Stimulated activated naive CD8-positive, alpha-beta T cell treated with anti-CD3 and anti-CD28 coated beads, Interleukin-15, Interleukin-2, amounts not matched to agents 100 ng/mL and 50 ng/mL, for 24 hours (primary cell): ENCODE data around the gene ARHGAP24.
"Not testable (repeated sequence)": the region's sequence is repeated elsewhere in the genome, so short reads cannot be mapped to it uniquely, and the experiment has no call there.

Experiments used
- H3K27ac Mint-ChIP-seq: one replicate; pipeline ENCODE4 v1.8.0; 2021; ENCODE audit warnings: mild to moderate bottlenecking, mixed read lengths
- H3K27me3 Mint-ChIP-seq: one replicate; pipeline ENCODE4 v1.8.0; 2021; ENCODE audit warnings: mixed read lengths
- H3K36me3 Mint-ChIP-seq: one replicate; pipeline ENCODE4 v1.8.0; 2021; ENCODE audit warnings: low read depth, mixed read lengths
- H3K4me1 Mint-ChIP-seq: one replicate; pipeline ENCODE4 v1.8.0; 2021; ENCODE audit warnings: low read depth, mixed read lengths
- H3K4me3 Mint-ChIP-seq: one replicate; pipeline ENCODE4 v1.8.0; 2021; ENCODE audit warnings: mild to moderate bottlenecking, mixed read lengths
- H3K9me3 Mint-ChIP-seq: one replicate; pipeline ENCODE4 v1.8.0; 2021; ENCODE audit warnings: mixed read lengths

Gene ARHGAP24

DNA sequence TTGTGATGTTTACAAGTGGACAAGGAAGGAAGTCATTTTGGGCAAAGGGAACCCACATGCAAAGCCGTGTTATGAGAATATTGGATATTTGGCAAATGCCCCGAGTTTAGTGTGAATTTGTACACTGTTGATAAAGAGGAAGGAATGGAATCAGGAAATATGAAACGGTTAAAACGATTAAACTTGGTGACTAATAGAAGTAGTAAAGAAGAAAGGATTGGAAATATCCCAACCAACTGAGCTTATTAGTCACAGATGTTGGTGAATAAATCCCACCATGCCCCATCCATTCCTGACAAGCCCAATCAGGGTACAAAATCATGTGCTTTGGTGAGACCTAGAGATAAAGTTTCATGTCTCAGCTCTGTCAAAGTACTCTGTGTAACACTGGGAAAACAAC is 22.0 kb downstream of the ARHGAP24 start:
- Mint-ChIP-seq H3K27me3 (no peaks in the 10 kb centered on the region), H3K4me3 (no peak overlapping the region), H3K27ac (no peak overlapping the region), H3K36me3 (no peaks in the 10 kb centered on the region), H3K4me1 (no peaks in the 10 kb centered on the region), H3K9me3 (peaks cover 14% of the 10 kb centered on the region)

DNA sequence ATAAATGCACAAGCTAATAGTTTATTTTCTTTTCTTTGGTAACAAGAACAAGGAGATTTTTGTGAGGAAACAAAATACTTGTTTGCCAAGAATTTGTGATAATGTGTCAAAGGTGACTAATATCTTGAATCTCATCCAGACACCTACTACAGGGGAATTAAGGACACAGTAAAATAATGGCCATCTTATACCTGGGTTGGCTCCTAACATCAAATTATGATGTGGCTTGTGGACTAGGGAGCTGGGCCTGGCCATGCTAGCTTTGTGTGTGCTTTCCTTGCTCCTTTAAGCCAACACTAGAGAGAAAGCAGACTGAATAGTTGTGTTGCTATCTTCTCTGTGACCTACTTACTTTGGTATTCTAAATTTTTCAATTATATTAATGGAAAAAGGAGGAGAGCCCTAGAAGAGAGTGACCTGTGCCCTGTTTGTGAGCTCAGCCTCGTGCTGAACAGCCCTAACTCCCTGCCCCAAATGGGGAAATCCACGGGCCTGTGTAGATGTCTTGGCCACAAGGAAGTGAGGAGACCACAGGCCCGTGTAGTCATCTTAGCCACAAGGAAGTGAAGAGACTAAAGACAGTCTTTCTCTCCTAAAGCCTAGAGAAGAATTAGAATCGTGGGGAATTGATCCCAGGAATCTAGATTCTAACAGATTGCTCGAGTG is 23.3 kb downstream of the ARHGAP24 start:
- H3K27ac Mint-ChIP-seq, result no peak overlapping the region
- H3K36me3 Mint-ChIP-seq, result no peaks in the 10 kb centered on the region
- no peaks in the 10 kb centered on the region for H3K4me1 Mint-ChIP-seq
- H3K4me3 Mint-ChIP-seq, result no peak overlapping the region
- peaks cover 14% of the 10 kb centered on the region for H3K9me3 Mint-ChIP-seq
- no peaks in the 10 kb centered on the region for H3K27me3 Mint-ChIP-seq

DNA sequence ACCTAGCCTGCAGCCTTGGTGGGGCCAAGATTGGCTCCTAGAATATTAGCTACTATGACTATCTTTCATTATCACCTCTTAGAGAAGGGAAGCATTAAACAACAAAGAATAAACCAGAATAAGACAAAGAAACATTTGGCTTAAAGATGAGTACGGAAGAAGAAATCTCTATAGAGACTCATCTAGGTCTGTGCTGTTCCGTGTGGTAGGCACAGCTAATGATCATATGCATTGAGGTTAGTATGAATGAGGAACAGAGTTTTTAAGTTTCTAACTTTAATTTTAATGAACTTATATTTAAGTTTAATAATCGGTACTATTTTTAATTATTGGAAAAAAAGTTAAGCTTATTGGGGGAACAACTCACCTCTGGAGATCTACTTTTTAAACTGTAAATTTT is 24.6 kb downstream of the ARHGAP24 start:
- H3K27ac Mint-ChIP-seq, result no peak overlapping the region
- H3K36me3 Mint-ChIP-seq, result no peaks in the 10 kb centered on the region
- H3K4me1 Mint-ChIP-seq, result no peaks in the 10 kb centered on the region
- no peak overlapping the region for H3K4me3 Mint-ChIP-seq
- H3K27me3 Mint-ChIP-seq, result no peaks in the 10 kb centered on the region
- peaks cover 13% of the 10 kb centered on the region for H3K9me3 Mint-ChIP-seq

DNA sequence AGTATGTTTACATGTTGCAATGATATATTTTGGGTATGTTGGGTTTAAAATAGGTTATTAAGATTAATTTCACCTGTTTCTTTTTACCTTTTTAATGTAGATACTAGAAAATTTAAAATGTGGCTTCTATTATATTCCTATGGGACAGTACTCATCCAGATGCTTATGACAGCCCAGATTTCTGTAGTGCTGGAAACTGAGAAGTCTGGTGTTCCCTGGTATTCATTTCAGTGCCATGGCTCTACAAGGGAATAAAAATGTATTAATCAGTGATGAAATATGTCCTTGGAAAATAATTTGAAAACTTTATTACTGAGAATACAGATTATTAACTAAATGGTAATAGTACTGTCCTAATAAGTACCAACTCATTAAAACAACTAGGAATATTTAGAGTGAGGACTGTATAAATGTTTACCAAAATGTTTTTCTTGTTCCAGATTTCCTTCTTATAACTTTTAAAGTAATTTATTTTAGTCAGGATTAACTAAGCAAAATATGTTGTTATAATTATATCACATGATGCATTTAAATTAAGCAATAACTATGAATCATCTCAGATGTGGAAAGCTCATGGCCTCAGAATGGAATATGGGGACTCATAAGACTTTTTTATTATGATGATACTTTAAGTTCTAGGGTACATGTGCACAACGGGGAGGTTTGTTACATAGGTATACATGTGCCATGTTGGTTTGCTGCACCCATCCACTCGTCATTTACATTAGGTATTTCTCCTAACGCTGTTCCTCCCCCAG is 25.3 kb downstream of the ARHGAP24 start:
- Mint-ChIP-seq H3K4me1 (no peaks in the 10 kb centered on the region), H3K9me3 (peaks cover 13% of the 10 kb centered on the region), H3K27me3 (no peaks in the 10 kb centered on the region), H3K4me3 (no peak overlapping the region), H3K36me3 (no peaks in the 10 kb centered on the region), H3K27ac (no peak overlapping the region)

DNA sequence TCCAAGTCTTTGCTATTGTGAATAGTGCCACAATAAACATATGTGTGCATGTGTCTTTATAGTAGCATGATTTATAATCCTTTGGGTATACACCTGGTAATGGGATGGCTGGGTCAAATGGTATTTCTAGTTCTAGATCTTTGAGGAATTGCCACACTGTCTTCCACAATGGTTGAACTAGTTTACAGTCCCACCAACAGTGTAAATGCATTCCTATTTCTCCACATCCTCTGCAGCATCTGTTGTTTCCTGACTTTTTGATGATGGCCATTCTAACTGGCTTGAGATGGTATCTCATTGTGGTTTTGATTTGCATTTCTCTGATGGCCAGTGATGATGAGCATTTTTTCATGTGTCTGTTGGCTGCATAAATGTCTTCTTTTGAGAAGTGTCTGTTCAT is 26.2 kb downstream of the ARHGAP24 start:
- not testable (repeated sequence) for H3K4me1 Mint-ChIP-seq, H3K27me3 Mint-ChIP-seq, H3K36me3 Mint-ChIP-seq, H3K27ac Mint-ChIP-seq, H3K4me3 Mint-ChIP-seq
- peaks cover 10% of the 10 kb centered on the region for H3K9me3 Mint-ChIP-seq

DNA sequence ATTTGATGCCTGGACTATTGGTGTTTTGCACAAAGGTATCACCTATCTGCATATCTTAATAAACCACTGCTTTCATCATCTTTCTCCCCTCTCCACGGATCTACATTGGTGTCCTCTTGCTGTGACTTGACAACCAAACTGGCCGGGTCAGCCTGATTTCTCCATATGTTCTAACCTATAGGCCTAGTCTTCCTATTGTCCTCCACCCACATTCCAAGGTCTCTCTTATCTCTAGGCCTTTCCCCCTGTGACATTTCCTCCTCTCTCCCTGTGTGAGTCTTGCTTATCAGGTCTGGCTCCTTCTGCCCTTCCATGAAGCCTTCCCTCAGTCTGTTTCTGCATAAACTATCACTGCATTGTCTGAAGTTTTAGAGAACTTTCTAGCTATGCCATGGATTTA is 33.7 kb downstream of the ARHGAP24 start:
- H3K4me3 Mint-ChIP-seq, result no peak overlapping the region
- H3K9me3 Mint-ChIP-seq, result peaks cover 8% of the 10 kb centered on the region
- no peaks in the 10 kb centered on the region for H3K27me3 Mint-ChIP-seq
- H3K36me3 Mint-ChIP-seq, result no peaks in the 10 kb centered on the region
- H3K27ac Mint-ChIP-seq, result no peak overlapping the region
- no peaks in the 10 kb centered on the region for H3K4me1 Mint-ChIP-seq

DNA sequence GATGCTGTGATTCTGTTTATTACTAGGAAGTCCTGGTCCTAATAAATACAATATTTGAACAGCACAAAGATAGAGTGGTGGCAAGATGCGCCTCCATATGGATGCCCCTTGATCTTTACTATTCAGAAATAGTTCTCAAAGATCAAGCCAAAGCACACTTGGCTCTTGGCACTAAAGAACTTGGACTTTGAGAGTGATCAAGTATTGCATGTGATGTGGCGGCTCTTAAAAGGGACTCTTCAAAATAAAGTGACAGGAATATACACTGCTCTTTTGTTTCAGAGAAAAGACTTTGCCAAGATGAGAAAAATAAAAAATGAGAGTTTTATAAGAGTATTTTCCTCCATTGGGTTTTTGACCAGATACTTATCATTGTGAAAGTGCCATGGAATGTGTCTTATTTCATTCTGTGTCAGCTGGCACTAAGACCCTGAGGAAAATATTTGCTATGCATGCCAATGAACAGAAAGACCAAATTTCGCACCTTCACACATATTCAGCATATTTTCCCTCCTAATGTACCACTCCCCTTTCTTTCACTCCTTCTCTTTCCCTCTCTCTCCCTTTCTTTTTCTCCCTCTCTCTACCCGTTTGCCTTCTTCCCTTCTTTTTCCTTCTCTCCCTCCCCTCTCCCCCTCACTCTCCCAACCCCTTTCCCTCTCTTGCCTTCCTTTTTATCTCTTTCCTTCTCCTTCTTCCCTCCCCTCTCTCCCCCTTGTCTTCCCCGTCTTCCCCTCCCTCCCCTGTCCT is 35.1 kb downstream of the ARHGAP24 start:
- H3K27ac Mint-ChIP-seq, result no peak overlapping the region
- no peaks in the 10 kb centered on the region for H3K36me3 Mint-ChIP-seq
- H3K9me3 Mint-ChIP-seq, result peaks cover 7% of the 10 kb centered on the region
- H3K4me3 Mint-ChIP-seq, result no peak overlapping the region
- no peaks in the 10 kb centered on the region for H3K4me1 Mint-ChIP-seq
- H3K27me3 Mint-ChIP-seq, result no peaks in the 10 kb centered on the region

DNA sequence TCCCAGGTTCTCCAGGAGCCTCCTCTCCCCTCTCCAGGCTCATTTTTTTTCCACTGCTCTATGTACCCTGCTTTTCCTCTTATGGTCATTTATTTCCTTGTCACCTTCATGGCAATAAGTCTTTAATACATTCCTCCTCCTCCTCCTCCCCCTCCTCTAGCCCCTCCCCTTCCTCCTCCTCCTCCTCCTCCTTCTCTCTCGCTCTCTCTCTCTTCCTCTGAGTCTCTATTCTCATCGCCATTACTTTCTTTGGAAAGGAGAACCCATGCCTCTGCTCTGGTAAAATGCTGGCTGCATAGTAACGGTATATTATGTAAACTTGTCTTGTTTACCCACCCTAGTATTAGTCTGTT is 35.7 kb downstream of the ARHGAP24 start:
- Mint-ChIP-seq H3K27me3 (no peaks in the 10 kb centered on the region), H3K4me3 (no peak overlapping the region), H3K9me3 (peaks cover 7% of the 10 kb centered on the region), H3K27ac (no peak overlapping the region), H3K36me3 (no peaks in the 10 kb centered on the region), H3K4me1 (no peaks in the 10 kb centered on the region)

DNA sequence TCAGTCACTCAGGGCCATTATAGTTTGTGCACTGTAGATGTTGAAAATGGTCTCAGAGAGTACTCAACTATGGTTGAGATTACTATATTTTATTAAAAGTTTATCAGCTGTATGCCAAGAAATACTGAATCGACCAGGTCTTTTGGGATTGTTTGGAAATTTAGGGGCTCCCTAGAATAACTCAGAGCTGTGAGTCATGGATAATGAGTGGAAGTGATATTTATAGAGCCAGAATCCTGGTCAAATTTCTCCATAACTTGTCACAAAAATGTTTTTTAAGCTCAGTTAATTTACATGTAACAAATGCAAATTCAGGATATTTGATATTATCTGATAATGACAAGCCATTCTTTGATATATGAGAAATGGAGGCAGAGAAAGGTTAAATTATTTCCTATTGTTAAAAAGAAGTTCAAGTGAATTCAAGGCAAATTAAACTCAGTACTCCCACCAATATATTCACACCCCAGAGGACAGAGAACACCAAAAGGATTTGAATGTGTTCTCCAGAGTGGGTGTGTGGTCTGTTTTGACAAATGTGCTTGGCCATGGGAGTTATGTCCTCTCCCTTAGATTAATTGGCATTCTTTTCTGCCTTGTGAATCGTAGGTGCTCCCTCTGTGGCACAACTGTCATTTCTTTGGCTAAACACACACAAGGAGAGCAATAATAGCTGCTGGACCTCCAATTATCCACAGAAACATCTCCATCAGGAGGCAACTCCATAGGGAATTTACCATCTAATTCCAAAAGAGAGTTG is 37.7 kb downstream of the ARHGAP24 start:
- H3K27ac Mint-ChIP-seq, result no peak overlapping the region
- H3K4me3 Mint-ChIP-seq, result no peak overlapping the region
- H3K36me3 Mint-ChIP-seq, result no peaks in the 10 kb centered on the region
- H3K4me1 Mint-ChIP-seq, result no peaks in the 10 kb centered on the region
- H3K27me3 Mint-ChIP-seq, result no peaks in the 10 kb centered on the region
- H3K9me3 Mint-ChIP-seq, result peaks cover 3% of the 10 kb centered on the region

DNA sequence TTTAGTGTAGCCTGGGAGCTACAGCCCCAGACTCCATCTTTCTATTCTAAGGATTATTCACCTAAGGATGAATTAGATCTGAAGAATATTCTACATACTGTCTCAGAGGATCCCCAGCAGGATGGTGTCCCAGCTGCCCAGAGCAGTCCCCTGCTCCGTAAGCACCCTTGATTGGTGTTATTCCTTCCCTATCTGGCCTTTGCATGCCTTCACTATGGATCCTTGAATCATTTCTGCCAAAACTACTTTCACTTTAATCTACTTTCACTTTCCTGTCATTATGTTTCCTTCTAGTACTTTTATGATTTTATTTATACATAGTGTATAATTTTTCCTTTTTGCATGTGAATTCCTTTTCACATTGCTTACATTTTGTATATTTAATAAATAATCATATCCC is 39.2 kb downstream of the ARHGAP24 start:
- Mint-ChIP-seq H3K27ac (no peak overlapping the region), H3K4me1 (no peaks in the 10 kb centered on the region), H3K27me3 (no peaks in the 10 kb centered on the region), H3K36me3 (no peaks in the 10 kb centered on the region), H3K9me3 (peaks cover 3% of the 10 kb centered on the region), H3K4me3 (no peak overlapping the region)

DNA sequence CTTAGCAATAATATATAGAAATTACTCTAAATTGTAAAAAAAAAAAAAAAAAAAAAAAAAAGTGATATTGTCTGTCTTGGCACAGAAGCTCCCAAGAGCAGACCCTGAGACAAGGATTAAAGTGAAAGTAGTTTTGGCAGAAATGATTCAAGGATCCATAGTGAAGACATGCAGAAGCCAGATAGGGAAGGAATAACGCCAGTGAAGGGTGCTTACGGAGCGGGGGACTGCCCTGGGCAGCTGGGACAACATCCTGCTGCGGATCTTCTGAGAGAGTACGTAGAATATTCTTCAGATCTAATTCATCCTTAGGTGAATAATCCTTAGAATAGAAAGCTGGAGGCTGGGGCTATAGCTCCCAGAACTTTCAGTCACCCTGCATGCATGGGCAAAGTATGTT is 39.8 kb downstream of the ARHGAP24 start:
- Mint-ChIP-seq H3K27ac (no peak overlapping the region), H3K36me3 (no peaks in the 10 kb centered on the region), H3K9me3 (peaks cover 3% of the 10 kb centered on the region), H3K4me1 (no peaks in the 10 kb centered on the region), H3K4me3 (no peak overlapping the region), H3K27me3 (no peaks in the 10 kb centered on the region)

DNA sequence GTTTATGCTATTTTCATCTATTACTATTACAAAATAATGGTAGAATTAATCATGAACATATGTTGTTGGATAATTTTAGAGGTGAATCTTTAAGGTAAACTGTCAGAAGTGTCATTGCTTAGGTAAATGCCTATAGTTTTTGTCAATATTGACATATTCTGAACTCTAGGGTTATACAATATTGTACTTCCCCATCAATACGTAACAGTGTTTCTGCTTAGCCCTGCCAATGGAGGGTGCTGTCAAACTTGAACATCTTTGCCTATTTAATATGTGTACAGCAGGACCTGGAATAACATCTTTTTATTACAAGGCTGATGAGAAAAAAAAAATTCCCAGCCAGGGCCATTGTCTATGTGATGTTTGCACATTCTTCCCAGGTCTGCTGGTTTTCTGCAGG is 40.8 kb downstream of the ARHGAP24 start:
- H3K27me3 Mint-ChIP-seq, result no peaks in the 10 kb centered on the region
- no peaks in the 10 kb centered on the region for H3K36me3 Mint-ChIP-seq
- H3K4me3 Mint-ChIP-seq, result no peak overlapping the region
- H3K4me1 Mint-ChIP-seq, result no peaks in the 10 kb centered on the region
- peaks cover 3% of the 10 kb centered on the region for H3K9me3 Mint-ChIP-seq
- H3K27ac Mint-ChIP-seq, result no peak overlapping the region

DNA sequence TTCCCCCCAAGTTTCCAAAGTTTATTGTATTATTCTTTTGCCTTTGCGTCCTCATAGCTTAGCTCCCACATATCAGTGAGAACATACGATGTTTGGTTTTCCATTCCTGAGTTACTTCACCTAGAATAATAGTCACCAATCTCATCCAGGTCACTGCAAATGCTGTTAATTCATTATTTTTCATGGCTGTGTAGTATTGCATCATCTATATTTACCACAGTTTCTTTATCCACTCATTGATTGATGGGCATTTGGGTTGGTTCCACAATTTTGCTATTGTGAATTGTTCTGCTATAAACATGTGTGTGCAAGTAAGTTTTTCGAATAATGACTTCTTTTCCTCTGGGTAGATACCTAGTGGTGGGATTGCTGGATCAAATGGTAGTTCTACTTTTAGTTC is 43.6 kb downstream of the ARHGAP24 start:
- not testable (repeated sequence) for H3K9me3 Mint-ChIP-seq, H3K27me3 Mint-ChIP-seq, H3K27ac Mint-ChIP-seq, H3K4me3 Mint-ChIP-seq, H3K4me1 Mint-ChIP-seq, H3K36me3 Mint-ChIP-seq

DNA sequence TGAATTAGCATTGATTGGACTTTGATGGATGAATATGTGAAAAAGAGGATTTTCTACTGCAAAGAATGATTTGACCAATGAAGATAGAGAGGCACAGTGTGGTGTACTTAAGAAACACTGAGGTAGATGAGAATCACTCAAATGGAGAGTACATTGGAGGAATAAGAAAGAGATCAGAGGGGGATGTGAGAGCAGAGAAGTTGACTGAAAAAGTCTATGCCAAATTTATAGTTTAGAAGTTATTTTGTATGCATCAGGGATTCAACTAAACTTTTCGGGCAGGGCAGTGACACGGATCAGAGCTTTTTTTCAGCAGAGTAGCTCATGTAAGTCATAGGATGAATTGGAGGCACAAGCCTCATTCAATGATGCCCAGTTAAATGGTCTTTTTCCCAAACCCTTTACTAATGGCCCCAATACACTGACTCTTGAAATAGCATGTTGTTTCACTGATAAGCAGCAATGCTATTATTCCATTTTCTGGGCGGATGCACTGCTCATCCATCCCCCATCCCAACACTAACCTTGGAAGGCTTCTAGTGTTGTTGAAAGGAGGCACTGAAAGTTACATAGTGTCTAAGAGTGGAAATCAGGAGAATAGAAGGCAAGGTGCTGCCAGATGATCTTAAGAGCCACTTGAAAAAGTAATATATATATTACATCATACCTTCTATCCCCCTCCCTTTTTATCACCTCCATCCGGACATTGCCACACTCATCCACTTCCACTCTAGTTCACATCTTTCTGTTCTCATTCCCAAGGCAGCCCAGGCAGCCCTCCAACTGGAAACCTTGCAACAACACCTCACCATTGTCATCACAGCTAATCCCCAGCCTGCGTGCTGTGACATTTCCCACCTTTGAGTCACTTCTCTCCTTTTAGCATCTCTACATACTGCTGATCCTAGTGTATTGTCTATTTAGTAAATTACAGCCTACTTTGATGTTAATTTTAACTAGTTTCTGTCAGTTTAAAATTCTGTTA is 46.1 kb downstream of the ARHGAP24 start:
- no peaks in the 10 kb centered on the region for H3K9me3 Mint-ChIP-seq
- H3K27me3 Mint-ChIP-seq, result no peaks in the 10 kb centered on the region
- H3K4me3 Mint-ChIP-seq, result no peak overlapping the region
- H3K4me1 Mint-ChIP-seq, result no peaks in the 10 kb centered on the region
- no peaks in the 10 kb centered on the region for H3K36me3 Mint-ChIP-seq
- no peak overlapping the region for H3K27ac Mint-ChIP-seq
